Adrenal gland (tissue), 12 donors: Measurements from ENCODE around the gene RGS14. TPM values are rescaled to one million over a fixed set of nuclear protein-coding genes. Genes with fewer than 3 reads are reported as not detected.

ENCODE experiments used
- DNase-seq, 7 donors: peaks; one replicate each; pipeline ENCODE4 v3.0.0-alpha.2; 2019 to 2020
- H3K27ac ChIP-seq, 5 donors: fragments of 200-600 bp; sonication (generic) in 4 of 5; 1 replicate in 3 of 5; 2 replicates in 2 of 5; pipeline versions ENCODE4 v1.5.1 to v1.8.0; 2016 to 2020; ENCODE audit warnings: mild to moderate bottlenecking in 1 of 5
- H3K27me3 ChIP-seq: fragments of 200-600 bp; 2 replicates; pipeline ENCODE4 v1.8.0; 2021
- H3K36me3 ChIP-seq, 2 donors: fragments of 200-600 bp; replicated peaks in 1 of 2; 1 replicate in 1 of 2; 2 replicates in 1 of 2; pipeline versions ENCODE4 v1.5.1 to v1.8.0; 2018 to 2022
- H3K4me1 ChIP-seq, 2 donors: fragments of 200-600 bp; replicated peaks in 1 of 2; 1 replicate in 1 of 2; 2 replicates in 1 of 2; pipeline versions ENCODE4 v1.5.1 to v1.8.0; 2018 to 2021
- H3K4me3 ChIP-seq, 4 donors: fragments of 200-600 bp; sonication (generic) in 3 of 4; one replicate each; pipeline ENCODE4 v1.5.1; 2016 to 2018
- H3K9me3 ChIP-seq, 3 donors: fragments of 200-600 bp; sonication (generic) in 1 of 3; replicated peaks in 1 of 3; 1 replicate in 2 of 3; 2 replicates in 1 of 3; pipeline versions ENCODE4 v1.5.1 to v1.8.0; 2016 to 2021
- POLR2A ChIP-seq, 2 donors: fragments of 450-650 bp; IDR thresholded peaks; one replicate each; pipeline ENCODE4 v1.6.1; 2017; ENCODE audit warnings: antibody characterized with exemption in 2 of 2, mild to moderate bottlenecking in 2 of 2, moderate library complexity in 1 of 2
- WGBS, 4 donors: extraction: QIAGEN DNeasy Blood & Tissue Kit in 2 of 4; methylation state at CpG; one replicate each; pipeline versions ENCODE4 v1.1.5 to v1.1.7; 2013 to 2017; 5-methylcytosine and 5-hydroxymethylcytosine counted together
- intact Hi-C, 2 donors: fragments of 100-400 bp; cut with DNase I; formaldehyde crosslinking; loops; one replicate each; pipeline versions ENCODE4 v1.14.1 to v1.15.0; 2022 to 2023
- polyA plus RNA-seq, 3 donors: library from polyadenylated mRNA; stranded (reverse); fragments of 200-250 nt in 2 of 3; fragments of 350-450 nt in 1 of 3; fragmentation: Illumina TruSeq in 1 of 3; extraction: RNeasy Lipid Tissue Mini Kit (QIAGEN cat#74804) in 1 of 3; gene quantifications; one replicate each; pipeline ENCODE4 v1.2.3, GENCODE V29; 2013 to 2014
- total RNA-seq, 9 donors: library from RNA; depleted of rRNA in 4 of 9; stranded (reverse); fragments of >200 nt in 4 of 9; fragments of 120-200 nt in 1 of 9; fragmentation: NEBNext Ultra II Directional in 1 of 9; extraction: Animal tissue kit (Norgen Biotek cat#: 25700) in 1 of 9; gene quantifications; one replicate each; pipeline versions ENCODE4 v1.1.0 to v1.2.4, GENCODE V29; 2013 to 2023
- TF ChIP-seq, protein P1 (sequence below), 6 experiments: fragments of 450-650 bp in 4 of 6; fragments of 200-600 bp in 2 of 6; sonication (generic) in 1 of 6; IDR thresholded peaks; 1 replicate in 5 of 6; 2 replicates in 1 of 6; pipeline versions ENCODE4 v1.5.1 to v1.8.0; 2016 to 2021; ENCODE audit warnings: antibody characterized with exemption in 6 of 6, mild to moderate bottlenecking in 2 of 6, moderate library complexity in 1 of 6
- donor health status: healthy with polysubstance abuse.
- donor health status: Bipolar disorder and iron deficiency.
- donor health status: DM: yes; HTN: yes; CAD: no.
- donor health status: DM: no; HTN: no; CAD: no.
- donor health status: DM: no; HTN: no; CAD: no.
- donor health status: DM: yes; HTN: yes; CAD: no.

Gene RGS14
- total and polyA plus RNA-seq, 12 donors: 2.3 to 36.3 (median 15.5) TPM

DNA sequence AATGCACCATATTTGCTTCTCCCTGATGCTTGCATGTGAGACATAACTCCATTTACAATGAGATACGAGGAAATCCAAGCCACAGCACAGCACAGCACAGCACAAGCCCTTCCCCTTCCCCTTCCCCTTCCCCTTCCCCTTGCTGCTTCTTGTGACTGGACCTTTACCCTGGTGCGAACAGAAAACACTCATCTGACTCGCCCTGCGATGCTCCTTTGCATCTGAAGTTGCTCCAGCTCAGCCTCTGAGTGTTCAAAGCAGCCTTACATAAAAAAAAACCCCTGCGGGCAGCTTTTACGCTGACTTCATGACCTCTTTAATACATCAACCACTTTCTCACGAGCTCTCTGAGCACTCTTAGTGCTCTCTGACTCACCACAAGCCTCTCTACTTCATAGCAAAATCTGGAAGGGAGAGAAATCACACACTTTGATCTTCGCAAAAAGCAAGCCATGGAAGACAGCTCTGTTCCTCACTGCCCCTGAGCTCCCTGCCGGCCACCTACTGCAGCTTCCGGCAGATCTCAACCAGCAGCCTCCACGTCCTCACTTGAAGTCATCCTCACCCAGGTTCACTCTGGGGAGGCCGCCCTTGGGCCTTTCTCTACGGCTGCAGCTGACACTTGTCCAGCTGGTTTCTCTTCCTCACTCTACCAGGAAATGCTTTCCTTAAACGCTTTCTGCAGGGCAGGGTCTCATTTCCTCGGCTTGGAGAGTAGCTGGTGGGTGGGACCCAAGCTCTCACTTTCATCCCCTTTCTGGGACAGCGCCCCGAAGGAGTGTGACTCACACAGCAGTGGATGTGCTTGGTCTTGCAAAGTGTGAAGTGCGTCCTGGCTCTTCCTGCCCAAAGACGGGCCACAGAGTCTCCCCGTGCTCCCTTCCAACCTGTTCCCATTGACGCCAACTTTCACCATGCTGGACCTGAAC, 31.8 kb downstream of the RGS14 start:
- WGBS, 4 donors: 38 to 47% (median 45%) methylated on average over 15 to 21 of the region's 21 CpGs
- intact Hi-C loops: loop anchor here (5.0 to 10.0 kb wide), 3 partner anchors 68 to 113 kb away; partner anchors contain the start of gene MXD3 (in 1 of the 2)
- peak in 2 of 7 donors; percentile 27 to 29 for DNase-seq
- Histone ChIP-seq H3K36me3 (no peaks in the 10 kb centered on the region), H3K4me3 (no peak overlapping the region), H3K4me1 (no peaks in the 10 kb centered on the region), H3K27me3 (peaks cover 3% of the 10 kb centered on the region), H3K27ac (no peak overlapping the region), H3K9me3 (no peaks in the 10 kb centered on the region)
- no peak for TF ChIP-seq POLR2A (IDR thresholded peaks at IDR 0.05)
- TF ChIP-seq, protein P1, sequence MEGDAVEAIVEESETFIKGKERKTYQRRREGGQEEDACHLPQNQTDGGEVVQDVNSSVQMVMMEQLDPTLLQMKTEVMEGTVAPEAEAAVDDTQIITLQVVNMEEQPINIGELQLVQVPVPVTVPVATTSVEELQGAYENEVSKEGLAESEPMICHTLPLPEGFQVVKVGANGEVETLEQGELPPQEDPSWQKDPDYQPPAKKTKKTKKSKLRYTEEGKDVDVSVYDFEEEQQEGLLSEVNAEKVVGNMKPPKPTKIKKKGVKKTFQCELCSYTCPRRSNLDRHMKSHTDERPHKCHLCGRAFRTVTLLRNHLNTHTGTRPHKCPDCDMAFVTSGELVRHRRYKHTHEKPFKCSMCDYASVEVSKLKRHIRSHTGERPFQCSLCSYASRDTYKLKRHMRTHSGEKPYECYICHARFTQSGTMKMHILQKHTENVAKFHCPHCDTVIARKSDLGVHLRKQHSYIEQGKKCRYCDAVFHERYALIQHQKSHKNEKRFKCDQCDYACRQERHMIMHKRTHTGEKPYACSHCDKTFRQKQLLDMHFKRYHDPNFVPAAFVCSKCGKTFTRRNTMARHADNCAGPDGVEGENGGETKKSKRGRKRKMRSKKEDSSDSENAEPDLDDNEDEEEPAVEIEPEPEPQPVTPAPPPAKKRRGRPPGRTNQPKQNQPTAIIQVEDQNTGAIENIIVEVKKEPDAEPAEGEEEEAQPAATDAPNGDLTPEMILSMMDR (IDR thresholded peaks at IDR 0.05): no peak

DNA sequence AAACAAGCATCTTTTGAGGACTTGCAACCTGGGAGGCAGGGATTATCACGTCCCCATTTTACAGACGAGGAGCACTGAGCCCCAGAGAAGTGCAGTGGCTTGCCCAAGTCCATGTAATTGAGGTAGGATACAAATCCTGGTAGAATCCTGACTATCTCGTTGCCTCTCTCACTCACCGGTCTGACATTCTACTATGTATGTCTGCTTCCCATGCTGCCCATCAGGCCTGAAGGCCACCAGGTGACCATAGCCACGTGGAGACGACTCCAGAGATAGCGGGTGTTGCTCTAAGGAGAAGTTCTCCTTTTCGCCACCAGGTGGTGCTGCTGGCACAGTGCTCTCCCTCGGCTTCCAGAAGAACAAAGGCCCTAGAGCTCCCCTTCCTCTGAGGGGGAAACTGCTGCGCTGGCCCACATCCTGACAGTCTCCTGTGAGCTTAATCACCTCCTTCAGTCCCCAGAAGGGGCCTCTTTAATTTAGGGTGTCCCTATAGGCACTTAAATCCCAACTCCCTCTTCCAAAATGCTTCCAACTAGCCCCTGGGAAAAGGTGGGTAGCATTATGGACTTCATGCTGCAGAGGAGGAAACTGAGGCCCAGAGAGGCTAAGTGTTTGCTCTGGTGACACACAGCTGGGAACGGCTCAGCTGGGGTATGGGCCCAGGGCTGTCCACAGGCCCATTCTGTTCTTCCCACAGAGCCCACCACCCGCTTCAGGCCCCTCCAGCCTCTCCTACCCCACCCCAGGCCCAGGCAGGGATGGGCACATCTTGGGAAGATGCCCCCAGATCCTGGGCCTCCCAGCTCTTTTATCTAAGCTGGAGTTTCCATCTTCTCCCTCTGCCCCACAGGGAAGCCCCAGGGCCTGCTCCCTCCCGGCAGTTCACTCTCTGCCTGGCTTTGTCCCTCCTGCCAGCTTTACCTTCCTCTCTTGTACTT, 32.9 kb downstream of the RGS14 start:
- WGBS, 4 donors: 19 to 25% (median 24%) methylated on average over 10 to 13 of the region's 13 CpGs
- H3K27me3 ChIP-seq: peaks cover 3% of the 10 kb centered on the region
- intact Hi-C loops: loop anchor here (5.0 kb wide), 2 partner anchors 67 to 112 kb away; no protein-coding TSS in a partner anchor
- no peaks in the 10 kb centered on the region for H3K36me3 ChIP-seq
- TF ChIP-seq, protein P1 (IDR thresholded peaks at IDR 0.05): peak; percentile 96 to 99 (median 97)
- TF ChIP-seq POLR2A (IDR thresholded peaks at IDR 0.05): no peak
- no peaks in the 10 kb centered on the region for H3K4me1 ChIP-seq
- peak; percentile 72 to 94 (median 85) for DNase-seq
- no peak overlapping the region for H3K4me3 ChIP-seq
- no peak overlapping the region for H3K27ac ChIP-seq
- no peaks in the 10 kb centered on the region for H3K9me3 ChIP-seq

DNA sequence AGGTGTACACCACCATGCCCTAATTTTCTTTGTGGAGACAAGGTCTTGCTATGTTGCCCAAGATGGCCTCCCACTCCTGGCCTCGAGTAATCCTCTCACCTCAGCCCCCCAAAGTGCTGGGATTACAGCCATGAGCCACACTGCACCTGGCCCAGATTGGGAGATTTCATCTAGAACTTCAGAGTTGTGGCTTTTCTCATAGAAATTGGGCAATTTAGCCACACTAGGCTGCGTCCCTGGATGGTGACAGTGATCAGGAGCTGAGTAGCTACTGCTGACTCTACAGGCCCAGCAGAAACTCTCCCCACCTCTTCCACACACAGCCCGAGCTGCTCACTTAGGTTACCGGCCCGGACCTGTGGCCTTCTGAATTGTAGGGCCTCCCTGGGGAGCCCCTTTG, 35.0 kb downstream of the RGS14 start:
- no peaks in the 10 kb centered on the region for H3K4me1 ChIP-seq
- no peaks in the 10 kb centered on the region for H3K9me3 ChIP-seq
- H3K27me3 ChIP-seq: peaks cover 7% of the 10 kb centered on the region
- no peak for DNase-seq
- H3K36me3 ChIP-seq: no peaks in the 10 kb centered on the region
- H3K4me3 ChIP-seq: no peak overlapping the region
- intact Hi-C loops: loop anchor here (5.0 kb wide), 2 partner anchors 65 to 110 kb away; no protein-coding TSS in a partner anchor
- WGBS, 4 donors: 71 to 80% (median 78%) methylated on average over 5 of the region's 5 CpGs
- no peak overlapping the region for H3K27ac ChIP-seq
- TF ChIP-seq, protein P1 (IDR thresholded peaks at IDR 0.05): no peak
- no peak for TF ChIP-seq POLR2A (IDR thresholded peaks at IDR 0.05)
